D721Med (cell line): ENCODE results near the gene CA9.

ENCODE experiments used
- DNase-seq: peaks from one replicate; pipeline ENCODE4 v3.0.0; 2011; ENCODE audit warnings: low spot score; ENCODE audit not compliant: insufficient read length
- FAIRE-seq: peaks from 2 replicates; lab custom pipeline; 2011; peaks lifted over from hg19 to GRCh38; lab: Jason Lieb, UNC
- CTCF ChIP-seq: IDR thresholded peaks from 2 replicates; pipeline ENCODE4 v1.5.1; 2012; ENCODE audit warnings: mild to moderate bottlenecking, control low read depth; ENCODE audit not compliant: insufficient read depth; ENCODE audit errors: missing control alignments

The CA9 gene

DNA sequence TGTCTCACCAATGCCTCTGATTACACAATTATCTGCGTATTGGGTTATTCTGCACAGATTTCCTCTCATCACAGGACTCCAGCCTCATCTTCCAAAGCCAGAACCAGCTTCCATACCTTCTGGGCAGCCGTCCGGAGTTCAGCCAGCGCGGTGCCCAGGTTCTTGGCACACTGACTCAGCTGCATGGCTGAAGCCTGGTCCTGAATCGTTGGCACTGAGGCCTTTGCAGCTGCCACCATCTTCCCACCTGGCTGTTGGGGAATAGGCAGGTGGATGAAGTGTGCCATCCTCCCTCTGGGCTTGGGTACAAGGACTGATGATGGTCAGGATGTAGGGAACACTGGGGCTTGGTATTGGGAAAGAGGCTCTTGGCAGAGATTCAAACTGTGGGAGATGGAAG, 40.4 kb downstream of the CA9 start:
- DNase-seq (no peak), FAIRE-seq (no peak)
- no peak for TF ChIP-seq CTCF

DNA sequence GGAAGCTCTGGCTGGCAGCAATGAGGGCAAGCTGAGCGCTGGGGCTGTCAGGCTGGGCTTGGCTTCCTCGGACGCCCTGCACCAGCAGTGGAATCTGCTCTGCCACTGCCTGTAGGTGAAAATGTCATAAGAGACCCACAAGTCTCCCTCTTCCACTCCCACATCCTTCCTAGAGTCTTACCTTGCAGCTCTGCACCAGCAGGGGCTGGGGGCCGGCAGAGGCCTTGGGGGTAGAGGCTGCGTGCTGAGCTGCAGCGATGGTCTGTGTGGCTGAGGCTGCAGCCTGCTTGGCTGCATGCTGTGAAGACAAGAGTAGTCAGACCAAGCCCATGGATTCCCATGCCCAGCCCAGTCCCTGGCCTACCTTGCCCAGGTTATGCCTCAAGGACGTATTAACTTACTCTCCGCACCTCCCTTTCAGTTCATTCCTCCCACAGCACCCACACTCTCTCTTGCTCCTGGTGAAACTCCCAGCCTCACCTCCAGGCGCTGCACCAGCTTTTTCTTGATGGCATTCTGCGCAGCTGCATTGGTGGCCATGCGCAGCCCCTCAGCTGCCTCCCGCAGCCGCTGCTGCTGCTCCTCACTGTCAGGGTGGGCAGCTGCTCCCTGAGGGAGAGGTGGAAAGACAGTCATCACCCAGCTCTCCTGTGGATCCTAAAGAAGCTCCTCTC, 41.0 kb downstream of the CA9 start:
- DNase-seq (no peak), FAIRE-seq (no peak)
- no peak for TF ChIP-seq CTCF

GRCh38 chr9:35716230-35716629, 42.5 kb downstream of the CA9 start:
- no peak for TF ChIP-seq CTCF
- FAIRE-seq (no peak), DNase-seq (no peak)

DNA sequence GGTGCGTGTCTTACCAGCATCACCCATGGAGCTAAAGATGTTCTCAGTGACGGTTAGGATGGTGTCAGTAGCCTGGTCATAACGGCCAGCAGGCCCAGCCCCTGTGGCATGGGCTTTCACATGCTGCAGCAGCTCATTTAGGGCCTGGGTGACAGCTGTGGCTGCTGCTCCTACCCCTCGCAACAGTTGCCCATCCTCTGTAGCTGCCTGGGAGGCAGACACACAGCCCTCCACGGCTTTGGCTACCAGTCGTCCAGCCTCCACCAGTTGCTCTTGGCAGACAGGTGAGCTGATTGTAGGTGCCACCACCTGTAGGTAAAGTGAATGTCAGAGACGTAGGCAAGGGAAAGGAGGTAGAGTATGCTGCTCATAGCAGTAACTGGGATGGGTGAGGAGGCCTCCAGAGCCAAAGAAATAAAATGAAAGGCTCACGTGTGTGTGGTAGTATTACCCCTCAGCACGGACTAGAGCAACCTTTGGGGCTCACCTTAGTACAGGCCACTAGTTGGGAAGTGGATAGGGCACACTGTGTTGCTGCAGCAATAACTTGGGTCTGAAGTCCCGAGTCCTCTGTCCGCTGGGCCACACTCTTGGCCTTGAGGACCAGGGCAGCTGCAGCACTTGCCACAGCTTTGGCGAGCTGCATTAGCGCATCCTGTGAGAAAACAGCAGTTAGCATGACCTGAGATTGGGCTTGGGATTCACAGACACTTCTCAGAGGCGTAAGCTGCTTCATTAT, 43.6 kb downstream of the CA9 start:
- no peak for TF ChIP-seq CTCF
- DNase-seq (no peak), FAIRE-seq (no peak)

- no peak for TF ChIP-seq CTCF
- FAIRE-seq (no peak), DNase-seq (no peak)
These were observed 45.2 kb downstream of the CA9 start for GRCh38 chr9:35718721-35719511.

DNA sequence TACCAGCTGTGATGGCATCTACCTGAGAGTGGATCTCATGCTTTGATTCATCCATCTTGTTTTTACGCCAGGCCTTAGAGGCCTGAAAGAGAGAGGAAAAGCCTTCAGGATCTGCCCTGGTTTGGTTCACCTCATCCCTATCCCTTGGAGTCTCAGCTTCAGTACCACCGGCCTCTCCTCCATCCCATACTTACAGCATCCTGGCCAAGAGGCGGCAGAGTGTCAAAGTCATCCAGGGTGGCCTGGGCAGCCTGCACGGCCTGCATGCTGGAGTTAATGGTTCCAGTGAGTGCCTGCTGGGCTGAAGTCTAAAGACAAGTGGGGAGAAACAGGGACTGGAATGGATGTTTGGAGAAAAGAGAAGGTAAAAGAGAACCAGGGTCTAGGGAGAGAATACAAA, 45.8 kb downstream of the CA9 start:
- no peak for TF ChIP-seq CTCF
- no peak for FAIRE-seq
- no peak for DNase-seq

DNA sequence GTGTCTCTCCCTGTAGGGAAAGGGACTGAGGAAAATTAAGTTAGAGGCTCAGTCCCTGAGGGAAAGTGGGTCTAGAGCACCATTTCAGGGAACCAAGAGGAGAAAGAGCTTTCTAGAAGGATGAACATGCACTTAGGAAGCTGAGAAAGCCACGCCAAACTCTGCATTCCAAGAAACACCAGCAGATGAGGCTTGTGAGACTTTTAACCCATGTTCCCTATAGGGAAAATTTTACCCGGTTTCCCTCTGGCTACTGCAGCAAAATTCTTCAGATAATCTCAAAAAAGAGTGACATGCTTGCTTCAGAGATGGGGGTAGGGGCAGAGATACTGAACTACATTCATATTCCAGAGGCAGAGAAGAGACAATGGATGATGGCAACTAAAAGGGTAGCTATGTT, 49.7 kb downstream of the CA9 start:
- no peak for TF ChIP-seq CTCF
- DNase-seq, result no peak
- no peak for FAIRE-seq
